ENCODE data around the gene SLC5A3.

Gene SLC5A3

DNA sequence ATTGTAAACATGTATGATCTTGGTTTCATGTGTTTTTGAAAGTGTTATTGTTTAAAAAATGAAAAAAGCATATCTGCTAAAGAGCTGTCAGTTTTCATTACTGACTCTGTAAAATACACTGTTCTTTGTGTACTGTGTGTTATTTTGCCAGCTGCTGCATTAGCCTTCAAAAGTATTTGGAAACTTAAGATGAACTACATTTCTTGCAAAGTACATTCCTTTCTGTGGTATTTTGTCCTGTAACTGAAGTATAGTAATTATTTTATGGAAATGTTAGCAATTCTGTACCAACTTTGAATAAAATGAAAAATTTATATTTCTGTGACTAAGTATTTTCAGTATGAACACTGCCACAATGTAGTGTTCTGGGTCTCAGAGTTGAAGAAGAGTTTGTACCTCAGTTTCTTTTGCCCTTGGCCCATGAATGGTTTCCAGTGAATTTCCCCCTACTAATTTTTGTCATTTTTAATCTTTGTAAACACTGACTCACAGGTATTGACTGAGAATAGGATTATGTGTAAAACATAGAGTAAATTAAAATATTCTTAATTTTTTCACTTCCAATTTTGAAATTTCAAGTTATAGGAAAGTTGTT lies 32.7 kb downstream of the SLC5A3 start:
- no peak for DNase-seq

GRCh38 chr21:34107606-34108005 lies 34.2 kb downstream of the SLC5A3 start:
- no peak for DNase-seq

GRCh38 chr21:34109075-34109474 lies 35.7 kb downstream of the SLC5A3 start:
- no peak for DNase-seq

- DNase-seq: no peak
Observed at GRCh38 chr21:34110594-34111202, 37.3 kb downstream of the SLC5A3 start.

DNA sequence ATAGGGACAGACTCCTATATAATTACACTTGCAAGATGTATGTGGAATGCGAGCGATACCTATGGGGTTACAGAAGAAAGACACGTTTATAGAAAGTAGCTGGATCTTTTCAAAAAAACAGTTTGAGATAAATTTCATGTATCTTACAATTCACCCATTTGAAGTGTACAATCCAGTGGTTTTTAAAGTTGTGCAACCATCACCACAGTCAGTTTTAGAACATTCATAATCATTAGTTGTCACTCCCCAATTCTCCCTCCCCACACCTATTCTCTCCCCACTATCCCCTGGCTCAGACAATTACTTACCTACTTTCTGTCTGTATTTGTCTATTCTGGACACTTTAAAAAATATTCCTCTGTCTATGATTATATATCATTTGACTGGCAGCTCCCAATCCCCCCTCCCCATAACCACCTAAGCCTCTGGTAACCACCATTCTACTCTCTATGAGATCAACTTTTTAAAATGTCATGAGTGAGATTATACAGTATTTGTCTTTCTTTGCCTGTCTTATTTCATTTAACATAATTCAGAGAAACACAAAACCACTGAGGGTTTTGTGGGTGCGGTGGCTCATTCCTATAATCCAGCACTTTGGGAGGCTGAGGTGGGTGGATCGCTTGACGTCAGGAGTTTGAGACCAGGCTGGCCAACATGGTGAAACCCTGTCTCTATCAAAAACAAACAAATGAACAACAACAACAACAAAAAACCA lies 39.1 kb downstream of the SLC5A3 start:
- no peak for DNase-seq

GRCh38 chr21:34113842-34114241 lies 40.5 kb downstream of the SLC5A3 start:
- no peak for DNase-seq

GRCh38 chr21:34115160-34115559 lies 41.8 kb downstream of the SLC5A3 start:
- no peak for DNase-seq

- no peak for DNase-seq
Observed at GRCh38 chr21:34116569-34116968, 43.2 kb downstream of the SLC5A3 start.

DNA sequence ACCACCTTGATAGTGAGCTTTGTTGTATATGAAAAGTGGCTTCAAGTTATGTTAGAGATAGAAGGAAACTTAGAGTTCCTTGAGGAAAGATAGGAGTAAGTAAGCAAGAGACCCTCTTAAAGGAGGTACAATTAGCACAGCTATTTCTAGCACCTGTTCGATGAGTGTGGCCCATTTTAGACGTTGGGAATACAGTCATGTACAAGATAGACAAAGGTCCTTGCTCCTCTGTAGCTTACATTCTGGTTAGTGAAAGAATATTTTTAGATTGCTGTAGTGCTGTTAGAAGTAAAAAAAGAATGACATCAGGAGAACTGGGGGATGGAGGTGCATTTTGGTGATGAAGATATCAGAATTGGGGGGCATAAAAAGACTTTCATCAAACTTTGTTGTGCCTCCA lies 47.5 kb downstream of the SLC5A3 start:
- no peak for DNase-seq

DNA sequence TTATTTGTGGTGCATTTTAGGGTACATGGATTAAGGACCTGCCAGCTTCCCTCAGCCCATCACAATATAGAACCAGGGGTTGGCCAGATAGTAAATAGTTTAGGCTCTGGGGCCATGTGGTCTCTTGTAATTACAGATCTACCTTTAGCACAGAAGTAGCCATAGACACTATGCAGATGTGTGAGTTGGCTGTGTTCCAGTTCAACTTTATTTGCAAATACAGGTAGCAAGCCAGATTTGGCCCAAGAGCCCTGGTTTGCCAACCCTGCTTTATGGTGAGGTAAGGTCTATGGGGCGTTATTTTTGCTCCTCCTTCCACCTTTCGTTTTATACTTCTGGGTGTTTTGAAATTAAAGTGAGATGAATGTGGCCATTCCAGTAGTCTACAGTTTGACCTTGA lies 48.7 kb downstream of the SLC5A3 start:
- DNase-seq: no peak

Measured in amniotic stem cell (primary cell).